ENCODE results near the gene CNTRL.
"Not testable (repeated sequence)": the region's sequence is repeated elsewhere in the genome, so short reads cannot be mapped to it uniquely, and the experiment has no call there.

The CNTRL gene

GRCh38 chr9:121074370-121075250 is at the start of gene CNTRL:
TSS of gene CNTRL (plus strand) at chr9:121074955. CDS start at chr9:121088327, 13,372 bp downstream.
- DNase-seq, result peak; percentile 83

DNA sequence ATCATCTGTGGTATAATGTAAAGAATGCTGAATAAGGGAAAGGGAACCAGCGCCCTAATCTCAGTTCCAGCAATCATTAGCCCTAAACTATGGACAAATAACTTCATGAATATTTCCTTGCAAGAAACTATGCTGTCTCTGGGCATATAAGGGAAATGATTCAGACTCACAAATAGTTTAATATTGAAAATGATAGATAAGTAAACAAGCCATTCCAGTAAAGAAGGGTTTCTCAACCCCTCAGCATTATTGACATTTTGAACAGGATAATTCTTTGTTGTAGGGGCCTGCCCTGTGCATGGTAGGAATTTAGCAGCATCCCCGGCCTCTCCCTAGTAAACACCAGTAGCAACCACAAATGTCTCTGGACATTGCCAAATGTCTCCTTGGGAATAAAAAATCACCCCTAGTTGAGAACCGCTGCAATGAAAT is 48.5 kb upstream of the CNTRL start:
- DNase-seq, result no peak

GRCh38 chr9:121026768-121027167 is 48.0 kb upstream of the CNTRL start:
- DNase-seq, result no peak

DNA sequence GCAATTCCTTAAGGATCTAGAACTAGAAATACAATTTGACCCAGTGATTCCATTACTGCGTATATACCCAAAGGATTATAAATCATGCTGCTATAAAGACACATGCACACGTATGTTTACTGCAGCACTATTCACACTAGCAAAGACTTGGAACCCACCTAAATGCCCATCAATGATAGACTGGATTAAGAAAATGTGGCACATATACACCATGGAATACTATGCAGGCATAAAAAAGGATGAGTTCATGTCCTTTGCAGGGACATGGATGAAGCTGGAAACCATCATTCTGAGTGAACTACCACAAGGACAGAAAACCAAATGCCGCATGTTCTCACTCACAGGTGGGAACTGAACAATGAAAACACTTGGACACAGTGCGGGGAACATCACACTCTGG is 46.5 kb upstream of the CNTRL start:
- DNase-seq, result not testable (repeated sequence)

DNA sequence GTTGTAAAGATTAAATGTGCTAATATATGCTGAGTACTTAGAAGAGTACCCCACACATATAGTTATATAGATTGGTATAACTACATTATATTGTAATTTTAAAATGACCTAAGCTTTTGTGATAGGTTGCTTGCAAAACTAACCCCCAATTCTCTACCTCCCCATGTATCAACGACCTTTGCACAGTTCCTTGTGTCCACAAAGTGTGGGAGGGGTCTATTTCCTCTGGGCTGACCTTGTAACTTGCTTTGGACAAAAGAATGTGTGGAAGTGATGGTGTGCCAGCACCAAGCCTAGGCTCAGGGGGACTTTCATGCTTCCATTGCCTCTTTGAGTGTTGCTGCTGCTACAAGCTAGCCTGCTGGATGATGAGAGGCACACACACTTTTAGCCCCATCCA is 45.3 kb upstream of the CNTRL start:
- no peak for DNase-seq

DNA sequence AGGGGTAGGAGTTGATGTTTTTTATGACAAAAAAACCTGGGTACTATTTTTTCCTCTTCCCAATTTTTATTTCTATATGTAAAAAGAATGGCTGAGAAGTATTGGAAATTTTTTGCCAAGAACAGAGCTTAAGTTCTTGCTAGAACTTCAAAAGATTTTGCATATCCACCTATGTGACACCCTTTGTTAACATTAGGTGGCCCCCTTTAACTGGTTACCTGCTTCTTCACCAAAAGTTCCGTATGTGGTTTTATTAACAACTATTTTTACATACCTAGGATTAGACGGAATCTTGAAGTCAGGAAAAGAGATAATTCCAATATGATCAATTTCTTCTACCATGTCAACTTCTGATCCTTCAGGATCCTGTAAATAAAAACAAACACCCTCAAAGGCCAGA is 40.2 kb upstream of the CNTRL start:
- no peak for DNase-seq

DNA sequence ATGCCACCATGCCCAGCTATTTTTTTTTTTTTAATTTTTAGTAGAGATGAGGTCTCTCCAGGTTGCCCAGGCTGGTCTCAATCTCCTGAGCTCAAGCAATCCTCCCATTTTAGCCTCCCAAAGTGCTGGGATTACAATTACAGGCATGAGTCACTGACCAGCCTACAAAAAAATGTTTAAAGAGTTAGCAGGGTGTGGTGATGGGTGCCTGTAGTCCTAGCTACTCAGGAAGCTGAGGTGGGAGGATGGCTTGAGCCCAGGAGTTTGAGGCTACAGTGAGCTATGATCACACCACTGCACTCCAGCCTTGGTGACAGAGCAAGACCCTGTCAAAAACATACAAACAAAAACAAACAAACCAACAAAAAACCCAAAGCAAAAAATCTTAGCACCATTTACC is 39.0 kb upstream of the CNTRL start:
- not testable (repeated sequence) for DNase-seq

GRCh38 chr9:121038362-121038761 is 36.4 kb upstream of the CNTRL start:
- no peak for DNase-seq

- no peak for DNase-seq
Measured at GRCh38 chr9:121038804-121039203, 36.0 kb upstream of the CNTRL start.

DNA sequence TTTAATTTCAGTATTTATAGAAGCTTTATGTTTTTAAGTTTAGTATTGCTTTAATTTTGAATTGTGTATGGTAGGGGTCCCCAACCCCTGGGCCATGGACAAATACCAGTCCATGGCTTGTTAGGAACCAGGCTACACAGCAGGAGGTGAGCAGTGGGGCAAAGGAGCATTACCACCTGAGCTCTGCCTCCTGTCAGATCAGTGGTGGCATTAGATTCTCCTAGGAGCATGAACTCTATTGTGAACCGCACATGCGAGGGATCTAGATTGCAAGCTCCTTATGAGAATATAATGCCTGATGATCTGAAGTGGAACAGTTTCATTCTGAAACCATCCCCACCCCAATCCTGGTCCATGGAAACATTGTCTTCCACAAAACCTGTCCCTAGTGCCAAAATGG is 26.6 kb upstream of the CNTRL start:
- DNase-seq, result no peak

- DNase-seq, result no peak
Measured at GRCh38 chr9:121048618-121049017, 26.1 kb upstream of the CNTRL start.

- peak; percentile 6 for DNase-seq
Measured at GRCh38 chr9:121050128-121050988, 24.4 kb upstream of the CNTRL start, which contains the start of gene C5. TSS of gene C5 (minus strand) at chr9:121050275. CDS start at chr9:121050246, 29 bp downstream.

GRCh38 chr9:121053544-121053943 is 21.2 kb upstream of the CNTRL start:
- DNase-seq, result no peak

DNA sequence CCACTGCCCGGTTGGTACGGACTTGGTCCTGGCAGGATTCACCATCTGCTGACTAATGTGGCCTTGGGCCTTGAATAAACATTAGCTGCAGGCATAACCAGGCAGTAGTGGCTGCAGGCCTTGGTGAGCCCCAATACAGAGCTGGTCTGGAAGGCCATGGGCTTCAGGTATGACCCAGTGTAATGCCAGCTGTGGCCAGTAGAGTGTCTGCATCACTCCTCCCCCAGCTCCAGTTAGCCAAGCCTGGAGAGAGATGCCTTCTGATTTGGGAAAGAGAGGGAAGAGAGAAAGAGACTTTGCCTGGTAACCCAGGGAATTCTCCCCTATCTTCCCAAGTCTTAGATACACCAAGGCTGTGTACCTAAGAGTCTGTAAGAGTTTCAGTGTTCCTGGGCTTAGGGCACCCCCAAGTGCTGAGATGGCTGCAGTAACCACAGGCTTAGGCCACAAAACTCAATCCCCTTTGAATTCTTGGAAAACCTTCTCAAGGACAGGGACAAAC is 19.1 kb upstream of the CNTRL start:
- DNase-seq, result no peak

- DNase-seq, result no peak
Measured at GRCh38 chr9:121057821-121058220, 16.9 kb upstream of the CNTRL start.

GRCh38 chr9:121059513-121059912 is 15.2 kb upstream of the CNTRL start:
- DNase-seq, result no peak

GRCh38 chr9:121059998-121060636 is 14.6 kb upstream of the CNTRL start:
- peak; percentile 75 for DNase-seq

GRCh38 chr9:121066850-121067249 is 7.9 kb upstream of the CNTRL start:
- no peak for DNase-seq

DNA sequence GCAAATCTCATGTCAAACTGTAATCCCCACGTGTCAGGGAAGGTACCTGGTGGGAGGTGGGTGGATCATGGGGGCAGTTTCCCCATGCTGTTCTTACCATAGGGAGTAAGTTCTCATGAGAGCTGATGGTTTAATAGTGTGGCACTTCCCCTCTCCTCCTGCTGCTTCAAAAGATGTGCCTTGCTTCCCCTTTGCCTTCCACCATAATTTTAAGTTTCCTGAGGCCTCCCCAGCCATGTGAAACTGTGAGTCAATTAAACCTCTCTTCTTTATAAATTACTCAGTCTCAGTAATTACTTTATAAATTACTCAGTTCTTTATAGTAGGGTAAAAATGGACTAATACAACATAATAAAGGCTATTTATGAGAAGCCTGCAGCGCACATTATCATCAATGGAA is 7.1 kb upstream of the CNTRL start:
- no peak for DNase-seq

DNA sequence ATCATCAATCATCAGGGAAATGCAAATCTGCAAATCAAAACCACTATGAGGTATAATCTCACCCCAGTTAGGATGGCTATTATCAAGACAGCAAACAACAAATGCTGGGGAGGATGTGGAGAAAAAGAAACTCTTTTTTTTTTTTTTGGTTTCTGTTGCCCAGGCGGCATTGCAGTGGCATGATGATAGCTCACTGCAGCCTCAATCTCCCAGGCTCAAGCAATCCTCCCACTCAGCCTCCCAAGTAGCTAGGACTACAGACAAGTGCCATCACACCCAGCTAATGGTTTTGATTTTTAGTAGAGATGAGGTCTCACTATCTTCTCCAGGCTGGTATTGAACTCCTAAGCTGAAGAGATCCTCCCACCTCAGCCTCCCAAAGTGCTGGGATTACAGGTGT is 5.4 kb upstream of the CNTRL start:
- DNase-seq, result no peak

- DNase-seq, result no peak
Measured at GRCh38 chr9:121071370-121071755, 3.4 kb upstream of the CNTRL start.

GRCh38 chr9:121071756-121072421 is 2.9 kb upstream of the CNTRL start:
- no peak for DNase-seq

DNA sequence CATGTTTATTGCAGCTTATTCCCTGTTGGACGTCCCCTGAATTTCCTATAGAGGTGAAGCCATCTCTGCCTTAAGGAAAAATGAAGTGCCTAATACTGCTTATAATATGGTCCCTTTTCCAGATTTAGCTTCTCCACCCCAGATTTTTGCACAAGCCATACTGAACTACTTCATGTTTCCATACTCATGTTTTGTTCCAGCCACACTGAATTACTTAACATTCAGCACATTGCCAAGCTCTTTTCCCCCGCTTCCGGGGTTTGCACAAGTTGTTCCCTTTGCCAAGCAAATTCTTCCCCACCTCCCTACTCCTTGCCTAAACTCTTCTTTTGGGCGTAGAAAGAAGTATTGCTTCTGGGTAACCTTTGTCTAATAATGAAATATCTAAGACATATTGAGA is 1.7 kb upstream of the CNTRL start:
- DNase-seq, result no peak

Measured in kidney glomerular epithelial cell (primary cell).